GM13976 (cell line): ENCODE measurements around the gene DCAF12.
A peak's percentile ranks its signal among the peaks of the same experiment; 100 is the strongest.
"Not testable (repeated sequence)": the region's sequence is repeated elsewhere in the genome, so short reads cannot be mapped to it uniquely, and the experiment has no call there.

ENCODE experiments used
- DNase-seq: peaks from one replicate; pipeline ENCODE4 v3.0.0; 2012; ENCODE audit warnings: low spot score
- CTCF ChIP-seq: IDR thresholded peaks from 2 replicates; pipeline ENCODE4 v1.5.1; 2012; ENCODE audit warnings: borderline replicate concordance, mild to moderate bottlenecking; ENCODE audit not compliant: insufficient read depth; ENCODE audit errors: extremely low read depth, missing control alignments, control extremely low read depth
- in situ Hi-C: fragments of 300-500 bp; cut with MboI; formaldehyde crosslinking; loops from one replicate; pipeline ENCODE4 v1.12.0; 2022; ENCODE audit warnings: low sequenced_read_pairs, mixed read lengths, inconsistent platforms; ENCODE audit not compliant: unreplicated experiment

DCAF12 gene

GRCh38 chr9:34049630-34050384, 76.7 kb downstream of the DCAF12 start:
- in situ Hi-C loops: no loop called here
- DNase-seq: no peak
- TF ChIP-seq CTCF: no peak

- no peak for TF ChIP-seq CTCF
- DNase-seq: peak; percentile 93
- in situ Hi-C loops: no loop called here
Observed at GRCh38 chr9:34048727-34049629, 77.5 kb downstream of the DCAF12 start, which contains the start of gene UBAP2. UBAP2 (minus strand) TSS chr9:34048887; CDS start chr9:34017148, 31,739 bp downstream.

- in situ Hi-C loops: no loop called here
- peak; percentile 62 for DNase-seq
- no peak for TF ChIP-seq CTCF
Observed at GRCh38 chr9:34047864-34048726, 78.4 kb downstream of the DCAF12 start.

GRCh38 chr9:34046784-34047379, 79.6 kb downstream of the DCAF12 start:
- in situ Hi-C loops: no loop called here
- TF ChIP-seq CTCF: no peak
- DNase-seq: no peak

- no peak for TF ChIP-seq CTCF
- in situ Hi-C loops: no loop called here
- DNase-seq: no peak
Observed at GRCh38 chr9:34045903-34046302, 80.6 kb downstream of the DCAF12 start.

GRCh38 chr9:34042074-34042473, 84.4 kb downstream of the DCAF12 start:
- in situ Hi-C loops, DNase-seq: not testable (repeated sequence)

- in situ Hi-C loops, DNase-seq: not testable (repeated sequence)
Observed at GRCh38 chr9:34038851-34039250, 87.6 kb downstream of the DCAF12 start.
